Brain pericyte (primary cell): ENCODE results near the gene SLC26A9.
"Not testable (repeated sequence)": the region's sequence is repeated elsewhere in the genome, so short reads cannot be mapped to it uniquely, and the experiment has no call there.

ENCODE experiments used
- DNase-seq: peaks from one replicate; pipeline ENCODE4 v3.0.0-alpha.2; 2012; ENCODE audit warnings: low read depth, low spot score

The SLC26A9 gene

DNA sequence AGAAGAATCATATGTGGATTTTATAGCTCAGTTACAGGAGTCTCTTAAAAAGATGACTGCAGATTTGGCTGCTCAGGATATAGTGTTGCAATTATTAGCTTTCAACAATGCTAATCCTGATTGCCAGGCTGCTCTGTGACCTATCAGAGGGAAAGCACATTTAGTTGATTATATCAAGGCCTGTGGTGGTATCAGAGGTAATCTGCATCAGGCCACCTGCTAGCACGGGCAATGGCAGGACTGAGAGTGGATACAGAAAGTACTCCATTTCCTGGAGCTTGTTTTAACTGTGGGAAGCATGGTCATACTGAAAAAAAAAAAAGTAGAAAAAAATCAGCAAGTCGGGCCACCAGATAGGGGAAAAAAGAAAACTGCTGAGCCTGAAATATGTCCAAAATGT, 51.1 kb downstream of the SLC26A9 start:
- DNase-seq, result not testable (repeated sequence)

DNA sequence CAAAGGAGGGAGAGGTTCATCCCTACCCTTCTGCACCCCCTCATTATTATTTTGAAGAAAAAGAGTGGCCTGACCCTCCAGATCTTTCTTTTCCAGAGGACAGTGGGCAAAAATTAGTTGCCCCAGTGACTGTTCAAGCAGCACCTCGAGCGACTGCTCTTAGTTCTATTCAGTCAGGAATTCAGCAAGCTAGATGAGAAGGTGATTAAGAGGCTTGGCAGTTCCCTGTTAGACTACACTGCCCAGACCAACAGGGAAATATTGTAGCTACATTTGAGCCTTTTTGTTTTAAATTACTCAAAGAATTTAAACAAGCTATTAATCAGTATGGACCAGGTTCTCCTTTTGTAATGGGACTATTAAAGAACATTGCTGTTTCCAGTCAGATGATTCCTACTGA, 51.8 kb downstream of the SLC26A9 start:
- not testable (repeated sequence) for DNase-seq

DNA sequence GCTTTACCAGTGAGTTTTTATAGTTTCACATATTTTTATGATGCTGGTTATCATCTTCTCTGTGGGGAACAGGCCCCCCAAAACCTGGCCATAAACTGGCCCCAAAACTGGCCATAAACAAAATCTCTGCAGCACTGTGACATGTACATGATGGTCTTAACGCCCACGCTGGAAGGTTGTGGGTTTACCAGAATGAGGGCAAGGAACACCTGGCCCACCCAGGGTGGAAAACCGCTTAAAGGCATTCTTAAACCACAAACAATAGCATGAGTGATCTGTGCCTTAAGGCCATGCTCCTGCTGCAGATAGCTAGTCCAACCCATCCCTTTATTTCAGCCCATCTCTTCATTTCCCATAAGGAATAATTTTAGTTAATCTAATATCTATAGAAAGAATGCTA, 52.6 kb downstream of the SLC26A9 start:
- not testable (repeated sequence) for DNase-seq

DNA sequence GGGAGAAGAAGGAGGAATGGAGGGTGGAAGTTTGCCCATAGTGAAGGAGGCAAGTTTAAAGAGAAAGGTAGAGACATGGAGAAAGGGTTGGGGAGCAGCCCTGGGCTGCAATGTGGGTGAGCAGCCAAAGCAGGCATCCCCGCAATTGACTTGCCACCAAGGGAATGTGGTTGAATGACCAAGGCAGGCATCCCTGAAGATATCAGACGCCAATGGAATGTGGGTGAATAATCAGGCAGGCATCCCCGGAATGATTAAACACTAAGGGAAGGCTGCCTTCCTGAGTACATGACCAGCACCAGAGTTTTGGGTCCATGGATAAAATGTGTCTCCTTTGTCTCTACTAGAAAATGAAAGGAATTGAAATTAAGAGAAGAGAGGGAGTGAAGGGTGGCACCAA, 53.5 kb downstream of the SLC26A9 start:
- not testable (repeated sequence) for DNase-seq

DNA sequence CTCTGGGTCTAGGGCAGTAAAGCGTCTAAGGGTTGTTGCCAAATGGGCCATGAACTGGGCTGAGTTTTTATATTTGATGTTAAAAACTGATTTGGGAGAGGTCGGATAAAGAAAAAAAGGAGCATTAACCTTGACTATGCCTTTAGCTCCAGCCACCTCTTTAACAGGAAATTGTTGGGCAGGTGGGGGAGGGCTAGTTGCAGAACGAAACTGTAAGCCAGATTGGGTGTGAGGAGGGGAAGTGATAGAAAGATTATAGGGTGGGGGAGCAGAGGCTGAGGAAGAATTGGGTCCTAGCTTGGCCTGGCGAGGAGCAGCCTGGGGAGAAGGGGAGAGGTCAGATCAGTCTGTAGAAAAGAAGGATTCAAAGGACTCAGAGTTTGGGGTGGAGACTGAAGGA, 54.2 kb downstream of the SLC26A9 start:
- not testable (repeated sequence) for DNase-seq

DNA sequence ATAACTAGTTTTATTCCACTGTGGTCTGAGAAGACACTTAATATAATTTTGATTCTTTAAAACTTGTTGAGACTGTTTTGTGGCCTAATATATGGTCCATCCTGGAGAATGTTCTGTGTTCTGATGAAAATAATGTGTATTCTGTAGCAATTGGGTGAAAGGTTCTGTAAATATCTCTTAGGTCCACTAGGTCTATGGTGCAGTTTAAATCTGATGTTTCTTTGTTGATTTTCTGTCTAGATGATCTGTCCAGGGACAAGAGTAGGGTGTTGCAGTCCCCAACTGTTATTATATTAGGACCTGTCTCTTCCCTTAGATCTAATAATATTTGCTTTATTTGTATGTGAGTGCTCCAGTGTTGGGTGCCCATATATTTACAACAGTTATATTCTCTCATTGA, 59.5 kb downstream of the SLC26A9 start:
- DNase-seq, result no peak

DNA sequence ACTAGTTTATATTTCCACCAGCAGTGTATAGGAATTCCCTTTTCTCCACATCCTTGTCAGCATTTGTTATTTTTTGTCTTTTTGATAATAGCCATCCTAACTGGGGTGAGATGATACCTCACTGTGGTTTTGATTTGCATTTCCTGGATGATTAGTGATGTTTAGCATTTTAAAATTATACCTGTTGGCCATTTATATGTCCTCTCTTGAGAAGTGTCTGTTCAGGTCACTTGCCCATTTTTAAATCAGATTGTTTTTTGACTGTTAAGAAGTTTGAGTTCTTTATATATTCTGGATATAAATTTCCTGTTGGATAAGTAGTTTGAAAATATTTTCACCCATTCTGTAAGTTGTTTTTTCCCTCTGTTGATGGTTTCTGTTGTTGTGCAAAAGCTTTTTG, 62.3 kb downstream of the SLC26A9 start:
- DNase-seq, result no peak

DNA sequence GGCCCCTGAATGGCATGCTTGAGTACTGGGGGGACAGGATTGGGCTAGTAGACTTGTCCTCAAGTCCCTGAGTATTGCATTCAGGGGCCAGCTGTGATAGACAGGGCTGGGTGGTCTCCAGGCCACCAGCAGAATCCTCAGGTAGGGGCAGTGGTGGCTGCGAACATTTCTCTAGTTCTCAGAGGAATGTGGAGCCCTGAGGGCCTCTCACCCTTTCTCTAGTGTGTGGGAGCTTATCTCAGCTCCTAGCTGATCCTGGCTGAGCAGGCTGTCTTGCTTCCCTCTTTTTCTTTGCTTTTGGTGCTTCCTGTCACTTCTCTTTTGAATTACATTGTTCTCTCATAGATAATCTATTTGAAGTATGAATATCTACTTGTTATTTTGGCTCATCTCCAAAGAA, 63.3 kb downstream of the SLC26A9 start:
- no peak for DNase-seq

DNA sequence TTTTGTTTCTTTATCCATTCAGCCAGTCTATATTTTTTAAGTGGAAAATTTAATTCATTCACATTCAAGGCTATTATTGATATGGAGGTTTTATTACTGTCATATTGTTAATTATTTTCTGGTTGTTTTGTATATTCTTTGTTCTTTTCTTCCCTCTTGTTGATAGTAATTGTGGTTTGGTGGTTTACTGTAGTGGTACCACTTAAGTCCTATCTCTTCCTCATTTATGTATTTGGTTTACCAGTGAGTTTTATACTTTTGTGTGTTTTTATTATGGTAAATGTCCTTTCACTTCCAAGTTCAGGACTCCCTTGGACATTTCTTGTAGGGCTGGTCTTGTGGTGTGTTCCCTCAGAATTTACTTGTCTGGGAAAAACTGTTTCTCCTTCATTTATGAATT, 65.2 kb downstream of the SLC26A9 start:
- DNase-seq, result no peak

DNA sequence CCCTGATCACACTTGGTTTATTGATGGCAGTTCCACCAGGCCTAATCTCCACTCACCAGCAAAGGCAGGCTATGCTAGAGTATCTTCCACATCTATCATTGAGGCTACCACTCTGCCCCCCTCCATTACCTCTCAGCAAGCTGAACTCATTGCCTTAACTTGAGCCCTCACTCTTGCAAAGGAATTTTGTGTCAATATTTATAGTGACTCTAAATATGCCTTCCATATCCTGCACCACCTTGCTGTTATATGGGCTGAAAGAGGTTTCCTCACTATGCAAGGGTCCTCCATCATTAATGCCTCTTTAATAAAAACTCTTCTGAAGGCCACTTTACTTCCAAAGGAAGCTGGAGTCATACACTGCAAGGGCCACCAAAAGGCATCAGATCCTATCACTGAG, 70.1 kb downstream of the SLC26A9 start:
- DNase-seq, result not testable (repeated sequence)

DNA sequence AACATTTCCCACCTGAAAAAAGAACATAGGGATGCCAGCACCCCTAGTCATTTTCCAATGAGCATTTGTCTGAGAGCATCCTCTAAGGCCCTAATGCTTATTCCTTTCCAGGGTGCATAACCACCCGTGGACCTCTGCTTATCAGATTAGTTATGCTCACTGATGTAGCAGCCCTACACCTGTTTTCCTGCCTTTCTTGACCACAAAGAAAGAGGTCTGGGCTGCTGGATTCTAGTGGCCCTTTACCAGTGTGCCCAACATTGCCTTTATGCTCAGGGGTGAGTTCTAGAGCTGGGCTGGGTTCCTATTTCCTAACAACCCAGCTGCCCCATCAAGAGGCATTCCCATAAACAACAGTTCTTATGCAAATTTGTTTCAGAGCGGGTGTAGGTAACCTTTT, 73.0 kb downstream of the SLC26A9 start:
- DNase-seq, result no peak
